Right lobe of liver (tissue), 4 donors: ENCODE data around the gene PPP2R5B.

Source experiments
- CTCF ChIP-seq, 4 donors: fragments of 200-600 bp in 3 of 4; fragments of 450-650 bp in 1 of 4; IDR thresholded peaks; one replicate each; pipeline versions ENCODE4 v1.5.1 to v1.8.0; 2016 to 2022; ENCODE audit warnings: antibody characterized with exemption in 4 of 4, mild to moderate bottlenecking in 2 of 4
- POLR2A ChIP-seq: fragments of 450-650 bp; IDR thresholded peaks from one replicate; pipeline ENCODE4 v1.6.1; 2017; ENCODE audit warnings: antibody characterized with exemption, mild to moderate bottlenecking
- donor health status: DM: no; HTN: no; CAD: no.
- donor health status: DM: no; HTN: no; CAD: no.
- donor health status: DM: no; HTN: yes; CAD: no.

- TF ChIP-seq CTCF (IDR thresholded peaks at IDR 0.05) = no peak
- no peak for TF ChIP-seq POLR2A
Measured at GRCh38 chr11:64911142-64911541, 13.3 kb upstream of the PPP2R5B start.
